HG02973 (cell line): ENCODE results near the gene NPAS1.
"Not testable (repeated sequence)": the region's sequence is repeated elsewhere in the genome, so short reads cannot be mapped to it uniquely, and the experiment has no call there.

Source experiments
- ATAC-seq: cut with Tn5 transposase; IDR thresholded peaks from one replicate; pipeline ENCODE4 v1.9.1; 2021; ENCODE audit warnings: moderate library complexity; ENCODE audit not compliant: unreplicated experiment

NPAS1 gene

GRCh38 chr19:47074621-47075020, 55.0 kb downstream of the NPAS1 start:
- no peak for ATAC-seq

- no peak for ATAC-seq
Measured at GRCh38 chr19:47075179-47075810, 55.7 kb downstream of the NPAS1 start.

- no peak for ATAC-seq
Measured at GRCh38 chr19:47075941-47076340, 56.3 kb downstream of the NPAS1 start.

- not testable (repeated sequence) for ATAC-seq
Measured at GRCh38 chr19:47078351-47078750, 58.7 kb downstream of the NPAS1 start.

GRCh38 chr19:47081095-47081494, 61.5 kb downstream of the NPAS1 start:
- no peak for ATAC-seq

- no peak for ATAC-seq
Measured at GRCh38 chr19:47082493-47082892, 62.9 kb downstream of the NPAS1 start.

GRCh38 chr19:47084879-47085439, 65.3 kb downstream of the NPAS1 start:
- ATAC-seq: no peak

- no peak for ATAC-seq
Measured at GRCh38 chr19:47086280-47086679, 66.6 kb downstream of the NPAS1 start.

GRCh38 chr19:47089767-47090350, 70.2 kb downstream of the NPAS1 start:
- no peak for ATAC-seq

- no peak for ATAC-seq
Measured at GRCh38 chr19:47093254-47093653, 73.6 kb downstream of the NPAS1 start.

GRCh38 chr19:47093841-47094240, 74.2 kb downstream of the NPAS1 start:
- no peak for ATAC-seq

GRCh38 chr19:47094557-47095475, 75.2 kb downstream of the NPAS1 start:
- no peak for ATAC-seq
